C4-2B (cell line): ENCODE results near the gene RPS2.

Source experiments
- ZFX ChIP-seq: fragments of 450-650 bp; IDR thresholded peaks from 2 replicates; pipeline ENCODE4 v1.6.1; 2017
- TF ChIP-seq, protein P1 (sequence below): fragments of 450-650 bp; conservative IDR thresholded peaks from 2 replicates; pipeline ENCODE4 v1.5.1; 2017; ENCODE audit warnings: mild to moderate bottlenecking

DNA sequence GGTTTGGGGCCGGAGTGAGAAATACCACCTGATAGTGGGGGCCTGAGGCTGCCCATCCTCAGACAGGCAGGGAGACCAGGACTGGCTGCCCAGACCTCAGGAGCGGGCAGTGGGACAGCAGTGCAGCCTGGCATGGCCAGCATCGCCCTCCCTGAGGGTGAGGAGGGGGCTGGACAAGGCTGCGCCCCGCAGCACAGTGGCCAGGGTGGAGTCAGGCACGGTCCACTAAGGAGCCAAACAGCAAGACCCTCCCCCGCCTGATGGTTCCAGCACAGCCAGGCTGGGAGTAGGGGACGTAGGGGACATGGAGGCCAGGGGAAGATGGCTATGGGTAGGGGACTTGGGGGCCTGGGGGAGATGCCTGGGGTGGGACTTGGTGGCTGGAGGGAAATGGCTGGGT is 41.7 kb upstream of the RPS2 start:
- TF ChIP-seq, protein P1, sequence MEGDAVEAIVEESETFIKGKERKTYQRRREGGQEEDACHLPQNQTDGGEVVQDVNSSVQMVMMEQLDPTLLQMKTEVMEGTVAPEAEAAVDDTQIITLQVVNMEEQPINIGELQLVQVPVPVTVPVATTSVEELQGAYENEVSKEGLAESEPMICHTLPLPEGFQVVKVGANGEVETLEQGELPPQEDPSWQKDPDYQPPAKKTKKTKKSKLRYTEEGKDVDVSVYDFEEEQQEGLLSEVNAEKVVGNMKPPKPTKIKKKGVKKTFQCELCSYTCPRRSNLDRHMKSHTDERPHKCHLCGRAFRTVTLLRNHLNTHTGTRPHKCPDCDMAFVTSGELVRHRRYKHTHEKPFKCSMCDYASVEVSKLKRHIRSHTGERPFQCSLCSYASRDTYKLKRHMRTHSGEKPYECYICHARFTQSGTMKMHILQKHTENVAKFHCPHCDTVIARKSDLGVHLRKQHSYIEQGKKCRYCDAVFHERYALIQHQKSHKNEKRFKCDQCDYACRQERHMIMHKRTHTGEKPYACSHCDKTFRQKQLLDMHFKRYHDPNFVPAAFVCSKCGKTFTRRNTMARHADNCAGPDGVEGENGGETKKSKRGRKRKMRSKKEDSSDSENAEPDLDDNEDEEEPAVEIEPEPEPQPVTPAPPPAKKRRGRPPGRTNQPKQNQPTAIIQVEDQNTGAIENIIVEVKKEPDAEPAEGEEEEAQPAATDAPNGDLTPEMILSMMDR, result no peak
- TF ChIP-seq ZFX, result no peak
